GM12801 (cell line): ENCODE measurements around the gene TBC1D8B.

Experiments used
- CTCF ChIP-seq: IDR thresholded peaks from one replicate; pipeline ENCODE4 v1.5.1; 2011; ENCODE audit warnings: control low read depth; ENCODE audit not compliant: insufficient read length; ENCODE audit errors: extremely low read depth

TBC1D8B gene

GRCh38 chrX:106917830-106918500 is 115.5 kb downstream of the TBC1D8B start:
- no peak for TF ChIP-seq CTCF

GRCh38 chrX:106919932-106920452 is 117.5 kb downstream of the TBC1D8B start, which contains the start of gene CLDN2:
Gene CLDN2, plus strand, starts transcription at chrX:106920402. Its CDS starts 7,827 bp downstream, at chrX:106928229.
- TF ChIP-seq CTCF: no peak

GRCh38 chrX:106921637-106922036 is 119.2 kb downstream of the TBC1D8B start:
- no peak for TF ChIP-seq CTCF
